ENCODE results near the gene TRAF4. TPM values are rescaled to one million over a fixed set of nuclear protein-coding genes. Genes with fewer than 3 reads are reported as not detected.

TRAF4 gene
- total and polyA plus RNA-seq, 9 of the 15 experiments (the other 6 are each of a cell fraction or from before 2014, with no cell fraction given) = 2.4 to 147 (median 72.4) TPM

DNA sequence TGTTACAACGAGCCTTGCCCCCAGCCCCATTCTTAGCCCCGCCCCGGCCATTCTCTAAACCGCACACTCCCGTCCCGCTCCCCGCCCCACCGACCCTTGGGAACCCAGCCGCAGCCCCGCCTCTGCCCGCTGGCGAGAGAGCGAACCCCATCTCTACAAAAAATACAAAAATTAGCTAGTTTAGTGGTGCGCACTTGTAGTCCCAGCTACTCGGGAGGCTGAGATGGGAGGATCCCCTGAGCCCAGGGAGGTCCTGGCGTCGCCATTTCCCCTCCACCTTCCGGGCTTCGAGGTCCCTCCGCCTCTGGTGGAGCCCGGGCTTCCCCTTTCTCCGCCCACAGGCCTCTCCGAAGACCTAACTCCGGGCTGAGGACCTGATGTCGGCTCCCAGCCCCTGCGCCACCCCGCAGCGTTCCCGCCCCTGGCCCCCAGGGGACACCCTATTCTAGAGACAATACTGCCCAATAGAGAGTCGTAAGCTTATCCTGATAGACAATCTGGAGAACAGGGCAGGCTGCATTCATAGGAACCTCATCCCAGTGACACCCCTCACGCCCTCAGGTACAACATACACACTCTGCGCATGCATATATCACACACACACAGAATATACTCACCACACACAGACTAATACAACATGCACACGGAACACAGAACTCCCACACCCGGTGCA is 31.6 kb upstream of the TRAF4 start (continued):
- TF ChIP-seq MYC (IDR thresholded peaks at IDR 0.05; ENCODE audit: low read depth, low read length) (peak; percentile 70; the same call in 1 of the 2 replicates), MYC (CRISPR knock-in tag; IDR thresholded peaks at IDR 0.05; ENCODE audit: borderline replicate concordance, low read depth) (no peak), TOE1 (IDR thresholded peaks at IDR 0.05; ENCODE audit: borderline replicate concordance) (no peak), TOE1 (CRISPR knock-in tag; IDR thresholded peaks at IDR 0.05; ENCODE audit: borderline replicate concordance, low read depth) (no peak), TFAM (CRISPR knock-in tag; conservative IDR thresholded peaks at IDR 0.05) (no peak), MAZ (CRISPR knock-in tag; conservative IDR thresholded peaks at IDR 0.05 in 1 of 2, IDR thresholded peaks at IDR 0.05 in 1 of 2) (peak; percentile 6 to 67; a peak in 2 of 4 replicates), ETS2 (tag; IDR thresholded peaks at IDR 0.05; ENCODE audit: borderline replicate concordance, poor library complexity, severe bottlenecking) (no peak), DPF2 (IDR thresholded peaks at IDR 0.05) (peak; percentile 55), SMARCA5 (IDR thresholded peaks at IDR 0.05) (peak; percentile 63; the same call in 1 of the 2 replicates), MECOM (CRISPR knock-in tag; IDR thresholded peaks at IDR 0.05) (no peak; the same call in 1 of the 2 replicates), KDM5B (IDR thresholded peaks at IDR 0.05; ENCODE audit: insufficient replicate concordance, low read depth, low read length) (peak; percentile 58), ZBTB7A (IDR thresholded peaks at IDR 0.05; ENCODE audit: borderline replicate concordance, control insufficient read depth, low read depth, low read length) (peak; percentile 62; the same call in 1 of the 2 replicates), MTA3 (IDR thresholded peaks at IDR 0.05; ENCODE audit: borderline replicate concordance) (peak; percentile 15; the same call in 1 of the 2 replicates), SMARCE1 (IDR thresholded peaks at IDR 0.05) (no peak)
- TF ChIP-seq, protein P1, sequence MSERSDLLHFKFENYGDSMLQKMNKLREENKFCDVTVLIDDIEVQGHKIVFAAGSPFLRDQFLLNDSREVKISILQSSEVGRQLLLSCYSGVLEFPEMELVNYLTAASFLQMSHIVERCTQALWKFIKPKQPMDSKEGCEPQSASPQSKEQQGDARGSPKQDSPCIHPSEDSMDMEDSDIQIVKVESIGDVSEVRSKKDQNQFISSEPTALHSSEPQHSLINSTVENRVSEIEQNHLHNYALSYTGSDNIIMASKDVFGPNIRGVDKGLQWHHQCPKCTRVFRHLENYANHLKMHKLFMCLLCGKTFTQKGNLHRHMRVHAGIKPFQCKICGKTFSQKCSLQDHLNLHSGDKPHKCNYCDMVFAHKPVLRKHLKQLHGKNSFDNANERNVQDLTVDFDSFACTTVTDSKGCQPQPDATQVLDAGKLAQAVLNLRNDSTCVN (CRISPR knock-in tag; IDR thresholded peaks at IDR 0.05) = peak; percentile 66; the same call in 1 of the 2 replicates
- TF ChIP-seq, protein P2, sequence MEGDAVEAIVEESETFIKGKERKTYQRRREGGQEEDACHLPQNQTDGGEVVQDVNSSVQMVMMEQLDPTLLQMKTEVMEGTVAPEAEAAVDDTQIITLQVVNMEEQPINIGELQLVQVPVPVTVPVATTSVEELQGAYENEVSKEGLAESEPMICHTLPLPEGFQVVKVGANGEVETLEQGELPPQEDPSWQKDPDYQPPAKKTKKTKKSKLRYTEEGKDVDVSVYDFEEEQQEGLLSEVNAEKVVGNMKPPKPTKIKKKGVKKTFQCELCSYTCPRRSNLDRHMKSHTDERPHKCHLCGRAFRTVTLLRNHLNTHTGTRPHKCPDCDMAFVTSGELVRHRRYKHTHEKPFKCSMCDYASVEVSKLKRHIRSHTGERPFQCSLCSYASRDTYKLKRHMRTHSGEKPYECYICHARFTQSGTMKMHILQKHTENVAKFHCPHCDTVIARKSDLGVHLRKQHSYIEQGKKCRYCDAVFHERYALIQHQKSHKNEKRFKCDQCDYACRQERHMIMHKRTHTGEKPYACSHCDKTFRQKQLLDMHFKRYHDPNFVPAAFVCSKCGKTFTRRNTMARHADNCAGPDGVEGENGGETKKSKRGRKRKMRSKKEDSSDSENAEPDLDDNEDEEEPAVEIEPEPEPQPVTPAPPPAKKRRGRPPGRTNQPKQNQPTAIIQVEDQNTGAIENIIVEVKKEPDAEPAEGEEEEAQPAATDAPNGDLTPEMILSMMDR (IDR thresholded peaks at IDR 0.05 in 2 of 3, conservative IDR thresholded peaks at IDR 0.05 in 1 of 3; ENCODE audit: insufficient read depth in 2 of 3, low read depth in 1 of 3, low read length in 3 of 3) = peak; percentile 54 to 60 (median 60)
- TF ChIP-seq, protein P3, sequence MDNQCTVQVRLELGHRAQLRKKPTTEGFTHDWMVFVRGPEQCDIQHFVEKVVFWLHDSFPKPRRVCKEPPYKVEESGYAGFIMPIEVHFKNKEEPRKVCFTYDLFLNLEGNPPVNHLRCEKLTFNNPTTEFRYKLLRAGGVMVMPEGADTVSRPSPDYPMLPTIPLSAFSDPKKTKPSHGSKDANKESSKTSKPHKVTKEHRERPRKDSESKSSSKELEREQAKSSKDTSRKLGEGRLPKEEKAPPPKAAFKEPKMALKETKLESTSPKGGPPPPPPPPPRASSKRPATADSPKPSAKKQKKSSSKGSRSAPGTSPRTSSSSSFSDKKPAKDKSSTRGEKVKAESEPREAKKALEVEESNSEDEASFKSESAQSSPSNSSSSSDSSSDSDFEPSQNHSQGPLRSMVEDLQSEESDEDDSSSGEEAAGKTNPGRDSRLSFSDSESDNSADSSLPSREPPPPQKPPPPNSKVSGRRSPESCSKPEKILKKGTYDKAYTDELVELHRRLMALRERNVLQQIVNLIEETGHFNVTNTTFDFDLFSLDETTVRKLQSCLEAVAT (IDR thresholded peaks at IDR 0.05) = 0 out of 4 replicates have a peak, but pooled peaks of 1 of the 2 experiments have one; percentile 55
- TF ChIP-seq, protein P4, sequence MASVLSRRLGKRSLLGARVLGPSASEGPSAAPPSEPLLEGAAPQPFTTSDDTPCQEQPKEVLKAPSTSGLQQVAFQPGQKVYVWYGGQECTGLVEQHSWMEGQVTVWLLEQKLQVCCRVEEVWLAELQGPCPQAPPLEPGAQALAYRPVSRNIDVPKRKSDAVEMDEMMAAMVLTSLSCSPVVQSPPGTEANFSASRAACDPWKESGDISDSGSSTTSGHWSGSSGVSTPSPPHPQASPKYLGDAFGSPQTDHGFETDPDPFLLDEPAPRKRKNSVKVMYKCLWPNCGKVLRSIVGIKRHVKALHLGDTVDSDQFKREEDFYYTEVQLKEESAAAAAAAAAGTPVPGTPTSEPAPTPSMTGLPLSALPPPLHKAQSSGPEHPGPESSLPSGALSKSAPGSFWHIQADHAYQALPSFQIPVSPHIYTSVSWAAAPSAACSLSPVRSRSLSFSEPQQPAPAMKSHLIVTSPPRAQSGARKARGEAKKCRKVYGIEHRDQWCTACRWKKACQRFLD (CRISPR knock-in tag; IDR thresholded peaks at IDR 0.05) = no peak
- TF ChIP-seq, protein P5, sequence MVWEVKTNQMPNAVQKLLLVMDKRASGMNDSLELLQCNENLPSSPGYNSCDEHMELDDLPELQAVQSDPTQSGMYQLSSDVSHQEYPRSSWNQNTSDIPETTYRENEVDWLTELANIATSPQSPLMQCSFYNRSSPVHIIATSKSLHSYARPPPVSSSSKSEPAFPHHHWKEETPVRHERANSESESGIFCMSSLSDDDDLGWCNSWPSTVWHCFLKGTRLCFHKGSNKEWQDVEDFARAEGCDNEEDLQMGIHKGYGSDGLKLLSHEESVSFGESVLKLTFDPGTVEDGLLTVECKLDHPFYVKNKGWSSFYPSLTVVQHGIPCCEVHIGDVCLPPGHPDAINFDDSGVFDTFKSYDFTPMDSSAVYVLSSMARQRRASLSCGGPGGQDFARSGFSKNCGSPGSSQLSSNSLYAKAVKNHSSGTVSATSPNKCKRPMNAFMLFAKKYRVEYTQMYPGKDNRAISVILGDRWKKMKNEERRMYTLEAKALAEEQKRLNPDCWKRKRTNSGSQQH (CRISPR knock-in tag; IDR thresholded peaks at IDR 0.05) = 0 out of 2 replicates have a peak, but pooled peaks have one; percentile 15

Data from K562 (cell line).